Measurements from ENCODE around the gene B3GNT9.
A peak's percentile ranks its signal among the peaks of the same experiment; 100 is the strongest.

The B3GNT9 gene

DNA sequence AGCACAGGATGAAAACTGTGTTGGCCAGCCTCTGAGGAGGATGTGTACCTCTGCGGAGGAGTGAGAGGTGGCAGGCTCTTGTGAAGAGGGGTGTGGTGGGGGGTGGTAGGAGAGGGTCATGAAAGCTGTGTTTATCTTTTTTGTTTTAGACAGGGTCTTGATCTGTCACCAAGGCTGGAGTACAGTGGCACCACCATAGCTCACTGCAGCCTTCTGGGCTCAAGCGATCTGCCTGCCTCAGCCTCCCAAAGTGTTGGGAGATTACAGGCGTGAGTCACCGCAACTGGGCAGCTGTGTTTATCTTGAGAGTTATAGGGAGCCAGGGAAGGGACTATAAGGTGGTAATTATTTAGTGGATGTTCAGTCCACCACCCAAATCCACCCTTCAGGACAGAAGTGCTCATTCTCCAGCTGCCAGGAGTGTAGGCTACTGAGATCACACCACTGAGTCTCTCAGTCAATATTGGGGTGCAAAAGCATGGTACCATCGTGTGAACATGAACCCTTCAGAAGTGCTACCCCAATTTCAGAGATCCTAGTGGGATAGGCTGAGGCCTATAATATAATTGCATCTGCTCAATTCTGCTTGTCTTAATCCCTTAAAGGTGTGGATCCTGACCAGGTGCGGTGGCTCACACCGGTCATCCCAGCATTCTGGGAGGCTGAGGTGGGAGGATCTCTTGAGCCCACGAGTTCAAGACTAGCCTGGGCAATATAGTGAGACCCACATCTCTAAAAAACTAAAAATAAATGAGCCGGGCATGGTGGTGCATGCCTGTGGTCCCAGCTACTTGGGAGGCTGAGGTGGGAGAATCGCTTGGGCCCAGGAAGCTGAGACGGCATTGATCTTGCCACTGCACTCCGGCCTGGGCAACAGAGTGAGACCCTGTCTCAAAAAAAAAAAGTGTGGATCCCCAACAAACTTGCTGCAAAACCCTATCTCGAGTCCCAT lies 39.9 kb upstream of the B3GNT9 start:
- DNase-seq = no peak
- Mint-ChIP-seq H3K4me1 (peaks cover 43% of the 10 kb centered on the region), H3K9me3 (no peaks in the 10 kb centered on the region), H3K27me3 (peaks cover 15% of the 10 kb centered on the region), H3K4me3 (peak overlapping the region; percentile 83 to 91), H3K27ac (no peak overlapping the region)
- ATAC-seq = no peak

DNA sequence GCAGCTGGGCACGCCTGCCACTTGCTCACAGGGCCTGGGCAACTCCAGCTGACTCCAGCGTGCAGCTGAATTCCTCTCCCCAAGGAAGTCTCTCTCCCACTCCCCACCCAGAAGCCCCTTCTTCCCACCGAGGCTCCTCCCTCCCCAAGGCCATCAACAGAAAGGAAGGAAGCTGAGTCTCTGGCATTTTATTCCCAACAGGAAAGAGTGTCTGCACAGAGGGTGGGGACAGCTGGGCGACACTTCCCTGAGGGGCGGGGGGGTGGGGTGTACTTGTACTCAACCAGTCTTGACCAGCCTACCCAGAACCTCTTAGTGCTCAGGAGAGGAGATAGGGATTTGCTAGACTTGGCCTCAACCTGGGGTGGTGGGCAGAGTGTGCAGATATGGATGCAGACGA lies 39.2 kb upstream of the B3GNT9 start, which contains the start of gene EXOC3L1:
Gene EXOC3L1, minus strand, starts transcription at position 96 of the 400 bp plus-strand sequence. CDS start 460 bp downstream, outside the sequence.
- peak within 1 kb of the TSS; percentile 83 to 91 for H3K4me3 Mint-ChIP-seq
- H3K4me1 Mint-ChIP-seq = peaks cover 43% of the 10 kb centered on the region
- H3K9me3 Mint-ChIP-seq = no peaks in the 10 kb centered on the region
- ATAC-seq (no peak), DNase-seq (no peak)
- peaks cover 22% of the 10 kb centered on the region for H3K27me3 Mint-ChIP-seq
- H3K27ac Mint-ChIP-seq = no peak within 1 kb of the TSS

DNA sequence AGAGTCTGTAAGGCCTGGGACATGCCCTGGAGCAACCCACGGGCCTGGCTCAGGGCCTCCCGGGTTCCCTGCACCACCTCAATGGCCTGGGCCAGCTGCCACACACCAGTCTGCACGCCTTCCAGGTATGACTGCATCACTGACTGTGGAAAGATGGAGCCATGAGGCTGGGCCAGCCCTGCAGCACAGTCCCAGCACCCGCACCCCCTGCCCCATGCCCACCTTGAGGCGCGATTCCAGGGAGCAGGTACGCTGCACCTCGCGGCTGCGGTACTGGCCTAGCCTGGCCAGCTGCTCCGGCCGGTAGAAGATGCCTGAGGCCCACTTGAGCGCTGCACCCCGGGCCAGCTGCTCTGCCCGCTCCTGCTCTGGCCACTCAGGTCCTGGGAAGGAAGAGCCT lies 38.0 kb upstream of the B3GNT9 start:
- Mint-ChIP-seq H3K27ac (no peak overlapping the region), H3K4me3 (no peak overlapping the region), H3K9me3 (no peaks in the 10 kb centered on the region), H3K27me3 (peaks cover 29% of the 10 kb centered on the region), H3K4me1 (peaks cover 38% of the 10 kb centered on the region)
- ATAC-seq (no peak), DNase-seq (no peak)

DNA sequence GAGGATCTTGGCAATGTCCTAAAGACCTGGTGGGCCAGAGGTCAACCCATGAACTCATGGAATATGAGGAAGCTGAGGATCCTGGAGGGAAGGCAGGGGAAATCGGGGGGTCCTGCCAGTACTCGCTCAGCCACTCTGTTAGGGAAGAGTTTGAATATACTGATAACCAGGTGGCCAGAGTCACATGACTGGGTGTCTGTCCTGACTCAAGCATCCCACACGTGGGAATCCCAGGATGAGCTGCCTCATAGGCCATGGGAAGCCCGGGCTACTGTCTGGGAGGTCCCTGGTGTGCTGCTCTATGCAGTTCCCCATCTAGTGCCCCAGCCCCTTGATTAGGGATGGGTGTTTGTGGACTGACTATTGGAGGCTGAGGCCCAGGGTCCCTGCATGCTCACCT lies 37.5 kb upstream of the B3GNT9 start:
- Mint-ChIP-seq H3K27ac (no peak overlapping the region), H3K4me1 (peaks cover 33% of the 10 kb centered on the region), H3K27me3 (peaks cover 29% of the 10 kb centered on the region), H3K9me3 (no peaks in the 10 kb centered on the region), H3K4me3 (no peak overlapping the region)
- DNase-seq (no peak), ATAC-seq (no peak)

DNA sequence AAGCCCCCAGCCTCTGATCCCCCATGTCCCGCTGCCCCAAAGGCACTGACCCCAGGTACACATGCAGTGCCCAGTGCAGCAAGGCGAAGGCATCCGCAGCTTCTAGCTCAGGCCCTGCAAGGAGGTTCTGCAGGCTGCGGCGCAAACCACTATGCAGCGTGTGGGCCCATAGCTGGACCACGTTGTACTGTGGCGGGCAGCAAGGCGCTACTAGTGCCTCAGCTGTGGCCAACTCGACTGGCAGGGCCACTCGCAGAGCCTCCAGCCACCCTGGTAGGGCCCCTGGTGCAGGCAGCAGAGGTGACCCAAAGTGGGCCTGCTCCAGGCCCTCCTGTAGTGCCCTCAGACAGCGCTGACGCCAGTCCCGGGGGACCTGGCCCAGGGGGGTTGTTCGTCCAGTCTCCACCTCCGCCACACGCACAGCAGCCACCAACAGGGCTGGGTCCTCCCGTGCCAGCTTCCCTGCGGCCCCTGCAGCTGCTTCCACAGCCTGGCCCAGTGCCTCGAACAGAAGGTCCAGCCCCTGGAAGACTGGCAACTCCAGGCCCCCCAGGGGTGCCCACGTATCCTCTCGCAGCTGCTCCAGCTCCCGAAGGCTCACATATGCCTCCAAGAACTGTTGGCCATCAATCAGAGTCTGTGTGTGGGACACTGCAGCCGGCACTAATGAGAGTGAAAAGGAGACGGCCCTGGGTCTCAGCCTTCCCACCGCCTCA lies 36.5 kb upstream of the B3GNT9 start:
- ATAC-seq (no peak), DNase-seq (no peak)
- H3K4me3 Mint-ChIP-seq = no peak overlapping the region
- H3K9me3 Mint-ChIP-seq = no peaks in the 10 kb centered on the region
- peaks cover 29% of the 10 kb centered on the region for H3K27me3 Mint-ChIP-seq
- no peak overlapping the region for H3K27ac Mint-ChIP-seq
- peaks cover 23% of the 10 kb centered on the region for H3K4me1 Mint-ChIP-seq

DNA sequence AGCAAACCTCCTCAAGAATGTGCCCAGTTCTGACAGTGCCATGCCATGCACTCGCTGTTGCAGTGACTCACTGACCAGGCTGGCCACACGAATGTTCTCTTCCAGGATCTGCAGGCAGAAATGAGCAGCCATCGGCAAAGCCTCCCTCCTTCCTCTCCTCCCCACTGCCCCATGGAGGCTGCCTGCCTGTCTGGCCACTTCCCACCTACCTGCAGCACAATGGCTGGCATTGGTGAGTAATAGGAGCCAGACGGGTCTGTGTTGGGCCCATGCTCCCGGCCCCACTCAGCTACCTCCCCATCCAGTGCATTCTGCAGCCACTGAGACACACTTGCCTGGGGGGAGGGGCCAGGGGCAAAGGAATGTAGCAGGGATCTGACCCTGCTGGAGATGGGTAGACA lies 35.8 kb upstream of the B3GNT9 start:
- no peak for DNase-seq
- Mint-ChIP-seq H3K4me1 (peaks cover 20% of the 10 kb centered on the region), H3K27me3 (peaks cover 29% of the 10 kb centered on the region), H3K27ac (no peak overlapping the region), H3K9me3 (no peaks in the 10 kb centered on the region), H3K4me3 (no peak overlapping the region)
- ATAC-seq = no peak

DNA sequence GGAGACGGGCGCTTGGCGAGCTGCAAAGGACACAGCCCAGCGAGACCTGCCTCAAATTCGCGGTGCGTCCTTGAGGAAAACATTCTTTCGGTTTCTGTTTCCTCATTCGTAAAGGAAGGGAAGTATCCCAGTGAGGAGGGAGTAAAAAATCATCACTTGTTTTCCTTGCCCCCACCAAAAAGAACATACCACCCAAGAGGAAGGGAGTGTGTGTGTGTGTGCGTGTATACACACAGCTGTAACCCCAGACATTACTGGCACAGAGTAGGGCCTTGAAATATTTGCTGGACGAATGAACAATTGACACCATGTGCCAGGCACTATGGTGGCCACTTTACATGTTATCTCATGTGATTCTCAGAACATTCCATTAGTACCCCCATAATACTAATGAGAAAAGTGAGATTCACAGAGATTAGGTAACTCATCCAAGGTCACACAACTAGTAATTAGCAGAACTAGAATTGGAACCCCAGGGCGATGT lies 34.9 kb upstream of the B3GNT9 start:
- H3K27me3 Mint-ChIP-seq = peaks cover 29% of the 10 kb centered on the region
- H3K27ac Mint-ChIP-seq = no peak overlapping the region
- DNase-seq (no peak), ATAC-seq (no peak)
- no peak overlapping the region for H3K4me3 Mint-ChIP-seq
- H3K9me3 Mint-ChIP-seq = no peaks in the 10 kb centered on the region
- peaks cover 15% of the 10 kb centered on the region for H3K4me1 Mint-ChIP-seq

DNA sequence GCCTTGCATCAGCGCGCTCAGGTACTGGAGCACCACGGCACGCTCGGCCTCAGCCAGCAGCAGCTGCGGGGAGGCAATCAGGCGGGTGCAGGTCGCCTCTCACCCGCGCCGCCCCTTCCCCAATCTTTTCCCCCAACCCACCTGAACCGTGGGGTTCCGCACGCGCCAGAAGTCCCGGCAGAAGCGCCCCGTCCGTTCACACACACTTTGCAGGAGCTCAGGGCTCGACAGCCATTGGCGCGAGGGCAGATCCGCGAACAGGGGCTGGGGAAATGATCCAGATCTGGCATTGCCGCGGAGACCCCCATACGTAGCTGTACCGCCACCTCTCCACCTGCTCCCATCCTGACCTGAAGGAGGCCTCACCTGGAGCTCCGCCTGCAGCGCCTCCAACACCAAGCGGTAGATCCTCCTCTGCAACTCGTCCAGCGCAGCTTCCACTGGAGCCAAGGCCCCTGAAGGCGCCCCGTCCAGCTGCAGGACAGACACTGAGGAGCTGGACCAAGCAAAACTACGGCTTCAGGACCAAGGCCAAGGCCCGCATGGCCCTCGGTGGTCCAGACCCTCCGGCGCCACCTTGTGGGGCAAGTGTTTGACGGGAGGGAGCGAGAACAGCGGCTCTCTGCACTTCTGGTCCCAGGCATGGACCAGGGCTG lies 34.3 kb upstream of the B3GNT9 start:
- DNase-seq (peak; percentile 84 to 85), ATAC-seq (peak; percentile 50)
- Mint-ChIP-seq H3K4me1 (peaks cover 15% of the 10 kb centered on the region), H3K27me3 (peaks cover 29% of the 10 kb centered on the region), H3K4me3 (no peak overlapping the region), H3K27ac (no peak overlapping the region), H3K9me3 (no peaks in the 10 kb centered on the region)

DNA sequence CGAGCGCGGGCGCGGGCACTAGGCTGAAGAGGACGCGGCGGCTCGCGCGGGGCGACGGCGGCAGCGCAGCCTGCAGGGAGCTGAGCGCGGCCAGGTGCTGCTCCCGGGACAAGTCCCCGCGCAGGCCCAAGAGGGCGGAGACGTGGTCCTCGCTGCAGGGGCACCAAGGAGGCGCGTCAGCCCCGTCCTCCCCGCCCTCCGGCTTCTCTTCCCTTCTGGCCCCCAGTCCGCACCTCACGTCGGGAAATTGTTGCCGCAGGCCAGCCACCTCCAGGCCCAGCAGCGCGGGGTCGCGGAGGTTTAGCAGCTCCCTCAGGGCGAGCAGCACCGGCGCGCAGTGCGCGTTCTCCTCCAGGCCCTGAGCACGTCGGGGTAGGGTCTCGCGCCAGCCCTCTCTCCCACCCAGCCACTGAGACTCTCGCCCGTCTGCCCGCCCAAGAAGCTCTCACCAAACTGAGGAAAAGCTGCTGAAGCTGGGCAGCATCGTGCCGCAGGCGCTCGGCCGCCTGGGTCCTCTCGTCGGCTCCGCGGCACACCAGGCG lies 33.7 kb upstream of the B3GNT9 start:
- H3K9me3 Mint-ChIP-seq = no peaks in the 10 kb centered on the region
- no peak overlapping the region for H3K27ac Mint-ChIP-seq
- ATAC-seq = peak; percentile 16
- no peak for DNase-seq
- H3K4me3 Mint-ChIP-seq = no peak overlapping the region
- peaks cover 15% of the 10 kb centered on the region for H3K4me1 Mint-ChIP-seq
- H3K27me3 Mint-ChIP-seq = peaks cover 29% of the 10 kb centered on the region

DNA sequence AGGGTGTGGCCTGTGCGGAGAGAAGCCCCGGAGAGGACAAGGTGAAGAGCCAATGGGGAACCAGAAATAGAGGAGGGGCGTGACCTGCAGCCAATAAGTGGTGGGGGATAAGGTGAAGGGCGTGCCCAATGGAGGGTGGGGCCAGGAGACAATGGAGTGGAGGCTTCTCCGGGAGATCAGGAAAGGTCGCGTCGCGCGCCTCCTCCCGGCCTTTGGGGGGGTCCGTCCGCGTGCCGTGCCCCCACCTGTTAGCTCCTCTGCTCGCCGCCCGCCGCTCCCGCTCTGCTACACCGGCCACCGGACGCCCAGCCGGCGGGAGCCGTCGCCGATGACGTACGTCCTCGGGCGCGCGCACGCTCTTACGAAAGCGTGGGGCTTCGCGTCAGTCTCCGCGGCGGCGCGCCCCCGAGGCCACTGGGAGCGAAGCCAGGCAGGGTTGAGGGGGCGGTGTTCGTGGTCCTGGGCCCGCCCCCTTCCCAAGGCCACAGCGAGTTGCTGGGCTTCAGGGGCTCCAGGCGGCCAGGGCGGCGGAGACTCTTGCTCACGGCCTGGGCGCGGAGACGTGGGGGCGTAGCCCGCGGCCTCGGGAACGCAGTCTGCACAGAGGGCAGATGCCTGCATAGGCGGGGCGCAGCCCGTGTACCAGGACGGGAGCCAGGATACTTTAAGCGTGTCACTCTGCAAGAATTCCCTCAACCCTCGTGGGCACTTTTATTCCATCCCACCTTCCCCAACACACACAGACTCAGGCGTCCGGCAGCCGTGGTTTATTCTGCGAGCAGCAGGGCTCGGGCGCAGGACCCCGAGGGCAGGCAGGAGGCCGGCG lies 33.0 kb upstream of the B3GNT9 start, which contains the start of gene MATCAP1:
Gene MATCAP1, minus strand, starts transcription at position 337 of the 826 bp plus-strand sequence. CDS start 3,353 bp downstream, outside the sequence.
- H3K4me1 Mint-ChIP-seq = peaks cover 18% of the 10 kb centered on the region
- H3K4me3 Mint-ChIP-seq = no peak within 1 kb of the TSS
- H3K27me3 Mint-ChIP-seq = peaks cover 35% of the 10 kb centered on the region
- no peaks in the 10 kb centered on the region for H3K9me3 Mint-ChIP-seq
- ATAC-seq (peak; percentile 95), DNase-seq (peak; percentile 92 to 94)
- H3K27ac Mint-ChIP-seq = no peak within 1 kb of the TSS

DNA sequence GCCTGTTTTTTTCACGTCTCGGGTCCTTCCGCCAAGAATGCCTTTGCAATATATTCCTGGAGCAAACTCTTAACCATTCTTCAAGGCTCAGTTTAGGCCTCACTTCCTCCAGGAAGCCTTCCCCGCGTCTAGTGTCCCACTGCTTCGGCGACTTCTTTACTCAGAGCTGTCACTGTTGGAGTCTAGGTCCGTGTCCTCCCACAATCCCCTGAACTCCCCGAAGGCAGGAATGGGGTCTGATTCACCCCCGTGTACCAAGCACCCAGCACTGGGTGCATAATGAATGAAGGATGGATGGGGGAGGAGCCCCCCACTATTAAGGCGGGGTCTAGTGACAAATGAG lies 32.5 kb upstream of the B3GNT9 start:
- H3K27me3 Mint-ChIP-seq = peaks cover 40% of the 10 kb centered on the region
- no peak overlapping the region for H3K4me3 Mint-ChIP-seq
- no peak for ATAC-seq
- peaks cover 24% of the 10 kb centered on the region for H3K4me1 Mint-ChIP-seq
- no peak for DNase-seq
- no peaks in the 10 kb centered on the region for H3K9me3 Mint-ChIP-seq
- no peak overlapping the region for H3K27ac Mint-ChIP-seq

DNA sequence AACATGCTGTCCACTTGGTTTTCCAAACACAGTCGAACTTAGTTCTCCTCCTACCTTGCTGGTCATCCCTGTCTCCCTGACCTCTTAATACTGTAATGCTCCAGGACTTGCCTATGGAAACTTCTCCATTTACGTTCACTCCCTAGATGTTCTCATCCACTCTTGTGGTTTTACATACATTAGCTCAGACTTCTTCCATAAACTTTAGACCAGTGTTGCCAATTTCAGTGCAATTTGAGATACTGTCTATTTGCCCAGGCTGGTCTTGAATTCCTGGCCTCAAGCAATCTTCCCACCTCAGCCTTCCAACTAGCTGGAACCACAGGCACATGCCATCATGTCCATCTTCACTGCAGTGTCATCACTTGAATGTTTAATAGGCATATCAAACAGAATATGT lies 31.5 kb upstream of the B3GNT9 start:
- ATAC-seq (no peak), DNase-seq (no peak)
- H3K9me3 Mint-ChIP-seq = no peaks in the 10 kb centered on the region
- H3K4me1 Mint-ChIP-seq = peaks cover 34% of the 10 kb centered on the region
- no peak overlapping the region for H3K27ac Mint-ChIP-seq
- peaks cover 47% of the 10 kb centered on the region for H3K27me3 Mint-ChIP-seq
- no peak overlapping the region for H3K4me3 Mint-ChIP-seq

DNA sequence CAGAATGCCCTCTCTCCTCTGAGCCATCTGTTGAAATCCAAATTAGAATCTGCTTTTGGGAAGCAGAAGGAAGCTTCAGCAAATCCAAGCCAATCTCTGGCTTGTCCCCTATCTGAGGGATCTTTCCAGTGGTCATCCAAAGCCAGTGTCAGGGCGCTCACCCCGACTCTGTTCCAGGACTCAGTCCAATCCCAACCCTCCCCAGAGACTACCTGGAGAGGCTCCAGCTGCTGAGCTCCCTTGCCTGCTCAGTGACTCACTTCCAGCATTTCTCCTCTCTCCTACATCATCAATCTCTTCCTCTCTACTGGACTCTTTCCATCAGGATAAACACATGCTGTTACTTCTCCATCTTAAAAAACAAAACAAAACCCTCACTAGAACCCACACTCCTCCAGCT lies 30.5 kb upstream of the B3GNT9 start:
- Mint-ChIP-seq H3K4me1 (peaks cover 42% of the 10 kb centered on the region), H3K4me3 (no peak overlapping the region), H3K27ac (no peak overlapping the region), H3K27me3 (peaks cover 47% of the 10 kb centered on the region), H3K9me3 (no peaks in the 10 kb centered on the region)
- DNase-seq = no peak
- ATAC-seq = no peak

DNA sequence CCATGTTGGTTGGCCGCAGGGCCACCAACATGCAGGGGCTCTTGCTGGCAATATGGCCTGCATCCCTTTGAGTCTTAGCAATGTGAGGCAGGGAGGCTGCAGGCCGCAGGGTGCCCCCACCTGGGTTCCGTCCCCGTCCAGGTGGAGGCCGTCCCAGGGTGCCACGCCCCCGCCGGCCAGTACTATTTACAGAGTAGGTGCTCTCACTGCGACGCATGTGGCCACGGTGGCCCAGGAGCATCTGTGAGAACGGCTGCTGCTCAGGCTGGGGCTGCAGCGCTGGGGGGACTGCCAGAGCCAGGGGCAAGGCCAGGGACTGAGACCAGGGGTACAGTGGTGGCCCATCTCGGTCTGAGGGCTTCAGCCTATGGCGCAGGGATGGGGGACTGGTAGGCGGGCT lies 29.4 kb upstream of the B3GNT9 start:
- no peak for ATAC-seq
- peaks cover 50% of the 10 kb centered on the region for H3K27me3 Mint-ChIP-seq
- peaks cover 47% of the 10 kb centered on the region for H3K4me1 Mint-ChIP-seq
- no peak overlapping the region for H3K4me3 Mint-ChIP-seq
- H3K27ac Mint-ChIP-seq = no peak overlapping the region
- H3K9me3 Mint-ChIP-seq = no peaks in the 10 kb centered on the region
- DNase-seq = no peak
